ENCODE results near the gene COMT. TPM values are rescaled to one million over a fixed set of nuclear protein-coding genes. Genes with fewer than 3 reads are reported as not detected.
A peak's percentile ranks its signal among the peaks of the same experiment; 100 is the strongest.

Gene COMT
- polyA plus RNA-seq, 12 donors: 54.0 to 93.5 (median 66.3) TPM; not detected in 1

DNA sequence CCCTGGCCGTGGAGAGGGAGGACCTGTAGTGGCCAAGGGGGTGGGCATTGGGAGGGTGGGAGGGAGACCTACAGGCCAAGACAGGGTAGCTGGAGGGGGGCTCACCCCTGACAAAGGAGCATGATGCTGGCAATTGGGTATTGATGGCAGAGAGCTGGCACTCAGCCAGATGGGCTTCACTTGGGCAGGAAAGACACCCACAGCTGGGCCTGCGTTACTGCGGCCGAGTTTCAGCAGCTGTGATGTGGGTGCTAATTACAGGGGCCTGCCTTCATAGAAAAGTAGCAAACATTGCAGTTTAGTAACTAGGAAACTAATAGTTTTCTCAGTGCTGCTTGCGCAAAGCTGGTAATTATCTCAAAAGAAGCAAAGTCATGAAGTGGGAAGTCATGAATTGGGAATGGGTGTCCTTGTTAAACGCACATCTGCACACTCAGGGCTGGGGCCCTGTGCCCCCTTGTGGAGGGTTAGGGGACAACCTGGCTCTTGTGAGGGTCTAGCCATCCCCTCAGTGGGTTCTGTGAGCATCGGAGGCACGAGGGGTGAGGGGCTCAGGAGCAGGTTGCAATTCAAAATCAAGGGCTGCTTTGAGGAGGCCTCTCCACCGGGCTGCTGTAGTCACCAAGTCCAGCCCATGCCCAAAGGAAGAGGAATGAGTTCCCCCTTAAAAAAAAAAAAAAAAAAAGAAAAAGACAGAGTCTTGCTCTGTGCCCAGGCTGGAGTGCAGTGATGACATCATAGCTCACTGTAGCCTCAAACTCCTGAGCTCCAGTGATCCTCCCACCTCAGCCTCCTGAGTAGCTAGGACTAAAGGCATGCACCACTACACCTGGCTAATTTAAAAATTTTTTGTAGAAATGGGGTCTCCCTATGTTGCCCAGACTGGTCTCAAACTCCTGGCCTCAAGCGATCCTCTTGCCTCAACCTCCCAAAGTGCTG lies 24.5 kb downstream of the COMT start:
- DNase-seq: no peak

DNA sequence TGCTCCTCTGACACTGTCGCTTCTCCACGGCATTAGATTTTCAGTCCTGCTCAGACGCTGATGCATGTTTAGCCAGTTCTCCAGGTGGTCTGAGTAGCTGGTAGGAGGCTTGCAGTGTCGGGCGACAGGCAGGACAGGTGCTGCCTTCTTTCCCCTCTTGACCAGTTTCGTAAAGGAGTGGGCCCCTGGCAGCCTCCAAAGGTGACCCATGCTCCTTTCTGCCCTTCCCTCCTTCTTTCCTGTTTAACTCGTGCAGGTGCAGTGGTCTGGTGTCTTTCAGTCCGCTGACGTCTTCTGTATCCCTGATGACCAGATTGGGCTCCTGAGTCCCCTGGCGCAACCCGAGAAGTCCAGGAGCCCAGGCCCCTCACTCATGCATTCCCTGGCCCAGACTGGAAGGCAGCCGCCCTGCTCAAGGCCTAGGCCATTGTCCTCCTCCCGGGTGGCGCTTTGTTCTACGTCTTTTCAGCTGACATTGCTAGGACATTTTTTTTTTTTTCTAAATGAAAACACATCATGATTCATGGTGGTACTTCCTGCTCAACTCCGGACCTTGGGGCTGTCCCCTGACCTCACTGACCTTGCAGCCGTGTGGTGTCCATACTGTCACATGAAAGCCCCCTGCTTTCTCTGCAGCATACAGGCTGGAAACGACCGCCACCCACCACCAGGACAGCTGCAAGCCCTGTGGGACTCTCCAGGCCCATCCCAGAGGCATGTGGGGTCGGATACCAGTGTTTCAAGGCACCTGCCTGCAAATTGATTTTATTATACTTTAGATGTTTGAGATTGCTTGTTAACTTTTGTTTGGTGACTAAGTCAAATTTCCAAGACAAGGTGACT lies 25.6 kb downstream of the COMT start:
- DNase-seq: no peak

- DNase-seq: no peak
Measured at GRCh38 chr22:19967850-19968449, 26.4 kb downstream of the COMT start.

GRCh38 chr22:19968450-19968891 lies 26.9 kb downstream of the COMT start:
- DNase-seq: no peak

- DNase-seq: no peak
Measured at GRCh38 chr22:19969141-19969928, 27.8 kb downstream of the COMT start.

DNA sequence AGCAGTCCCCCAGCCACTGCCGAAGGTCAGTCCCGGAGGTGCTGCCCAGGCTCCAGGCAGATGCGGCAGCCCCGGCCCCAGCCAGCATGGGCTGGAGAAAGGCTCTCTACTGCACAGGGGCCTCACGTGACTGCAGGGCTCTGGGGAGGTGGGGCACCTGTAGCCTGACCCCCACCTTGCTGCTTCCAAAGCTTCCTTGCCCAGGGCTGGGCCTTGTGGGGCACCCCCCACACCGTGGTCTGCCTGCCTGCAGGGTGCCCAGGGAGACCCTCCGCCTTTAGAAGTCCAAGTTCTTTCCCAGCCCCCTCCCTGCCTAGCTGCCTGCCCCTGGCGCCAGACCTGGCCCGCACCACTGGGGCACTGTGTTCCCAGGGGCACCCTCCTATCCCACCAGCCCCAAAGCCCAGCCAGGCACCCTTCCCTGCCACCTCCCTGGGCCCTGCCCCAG lies 28.5 kb downstream of the COMT start:
- DNase-seq: no peak

- peak; percentile 56 for DNase-seq
Measured at GRCh38 chr22:19970479-19971275, 29.1 kb downstream of the COMT start.

GRCh38 chr22:19971276-19972124 lies 29.9 kb downstream of the COMT start:
- no peak for DNase-seq

DNA sequence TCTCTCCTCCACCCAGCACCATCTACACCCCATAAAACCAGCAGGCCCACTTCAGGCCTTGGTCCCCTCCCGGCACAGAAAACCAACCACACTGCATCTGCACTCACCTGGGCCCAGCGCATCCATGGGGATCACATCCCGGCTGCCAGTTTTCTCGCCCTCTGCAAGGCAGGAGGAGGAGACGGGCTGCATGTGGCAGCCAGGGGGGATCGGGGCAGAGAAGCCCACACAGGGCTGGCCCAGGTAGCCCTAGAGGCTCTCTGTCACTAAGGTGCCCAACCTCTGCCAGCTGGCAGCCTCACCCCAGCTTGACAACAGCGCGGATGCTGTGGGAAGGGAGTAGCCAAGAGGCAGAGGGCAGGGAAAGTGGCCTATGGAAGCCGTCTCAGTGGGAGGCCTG lies 30.7 kb downstream of the COMT start:
- no peak for DNase-seq

GRCh38 chr22:19972652-19973550 lies 31.3 kb downstream of the COMT start:
- no peak for DNase-seq

DNA sequence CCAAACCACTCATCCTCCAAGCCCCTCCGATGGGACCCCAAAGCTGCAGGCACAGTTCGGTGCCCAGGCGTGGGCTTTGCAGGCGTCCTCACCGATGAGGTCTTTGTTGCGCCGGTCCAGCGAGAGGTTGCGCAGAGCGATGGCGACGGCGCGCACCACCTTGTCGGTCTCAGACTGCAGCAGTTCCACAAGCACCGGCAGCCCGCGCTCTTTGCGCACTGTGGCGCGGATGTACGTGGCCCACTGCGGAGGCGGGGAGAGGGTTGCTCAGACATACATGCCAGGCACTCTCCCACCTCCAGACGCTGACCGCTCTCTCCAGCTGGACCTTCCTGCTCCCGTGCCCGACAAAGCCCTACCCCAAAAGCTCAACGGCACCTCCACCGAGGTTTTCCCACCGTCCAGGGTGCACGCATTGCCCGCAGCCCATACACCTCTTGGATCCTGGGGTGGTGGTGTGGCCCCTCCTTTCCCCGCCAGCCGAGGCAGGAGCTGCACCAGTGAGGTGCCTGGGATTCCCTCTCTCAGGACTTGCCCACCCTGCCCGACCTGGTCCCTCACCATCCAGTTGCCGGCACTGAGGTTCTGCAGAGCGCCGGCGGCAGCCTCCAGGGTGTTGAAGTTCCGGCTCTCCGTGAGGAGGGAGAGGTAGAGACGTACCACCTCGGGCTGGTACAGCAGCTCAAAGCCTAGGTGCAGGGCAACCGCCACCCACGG lies 32.1 kb downstream of the COMT start:
- no peak for DNase-seq

GRCh38 chr22:19974268-19974861 lies 32.8 kb downstream of the COMT start:
- DNase-seq: no peak

GRCh38 chr22:19974935-19975706 lies 33.5 kb downstream of the COMT start:
- DNase-seq: no peak

GRCh38 chr22:19975707-19976035 lies 34.1 kb downstream of the COMT start:
- no peak for DNase-seq

GRCh38 chr22:19976671-19977070 lies 35.1 kb downstream of the COMT start:
- DNase-seq: no peak
